AG09319 (cell line): ENCODE data around the gene ST7L.

Source experiments
- DNase-seq: peaks from one replicate; pipeline ENCODE4 v3.0.0-alpha.2; 2010; ENCODE audit warnings: low read depth; ENCODE audit errors: extremely low read depth
- TF ChIP-seq, protein P1 (sequence below): IDR thresholded peaks from 2 replicates; pipeline ENCODE4 v1.5.1; 2011; ENCODE audit warnings: low read depth, mild to moderate bottlenecking, inconsistent platforms, low read length, moderate library complexity

Gene ST7L

DNA sequence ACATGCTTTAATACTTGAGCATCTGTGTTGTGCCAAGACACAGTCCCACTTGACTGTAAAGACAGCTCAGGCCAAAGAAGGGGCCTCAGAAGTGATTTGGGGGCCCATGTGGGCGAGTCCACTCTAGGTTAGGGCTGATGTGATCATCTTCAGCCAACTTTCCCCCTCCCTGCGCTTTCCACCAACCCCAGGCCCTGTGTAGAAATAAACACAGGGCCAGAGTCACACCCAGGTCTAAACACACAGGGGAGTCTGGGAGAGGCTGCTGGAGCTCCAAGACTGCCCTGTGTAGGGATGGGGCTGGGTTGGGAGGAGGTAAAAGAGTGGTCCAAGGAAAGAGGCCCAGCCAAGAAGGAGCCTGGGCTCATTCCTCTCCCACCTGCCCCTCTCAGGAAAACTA, 112.6 kb downstream of the ST7L start:
- DNase-seq: no peak
- TF ChIP-seq, protein P1, sequence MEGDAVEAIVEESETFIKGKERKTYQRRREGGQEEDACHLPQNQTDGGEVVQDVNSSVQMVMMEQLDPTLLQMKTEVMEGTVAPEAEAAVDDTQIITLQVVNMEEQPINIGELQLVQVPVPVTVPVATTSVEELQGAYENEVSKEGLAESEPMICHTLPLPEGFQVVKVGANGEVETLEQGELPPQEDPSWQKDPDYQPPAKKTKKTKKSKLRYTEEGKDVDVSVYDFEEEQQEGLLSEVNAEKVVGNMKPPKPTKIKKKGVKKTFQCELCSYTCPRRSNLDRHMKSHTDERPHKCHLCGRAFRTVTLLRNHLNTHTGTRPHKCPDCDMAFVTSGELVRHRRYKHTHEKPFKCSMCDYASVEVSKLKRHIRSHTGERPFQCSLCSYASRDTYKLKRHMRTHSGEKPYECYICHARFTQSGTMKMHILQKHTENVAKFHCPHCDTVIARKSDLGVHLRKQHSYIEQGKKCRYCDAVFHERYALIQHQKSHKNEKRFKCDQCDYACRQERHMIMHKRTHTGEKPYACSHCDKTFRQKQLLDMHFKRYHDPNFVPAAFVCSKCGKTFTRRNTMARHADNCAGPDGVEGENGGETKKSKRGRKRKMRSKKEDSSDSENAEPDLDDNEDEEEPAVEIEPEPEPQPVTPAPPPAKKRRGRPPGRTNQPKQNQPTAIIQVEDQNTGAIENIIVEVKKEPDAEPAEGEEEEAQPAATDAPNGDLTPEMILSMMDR: no peak

DNA sequence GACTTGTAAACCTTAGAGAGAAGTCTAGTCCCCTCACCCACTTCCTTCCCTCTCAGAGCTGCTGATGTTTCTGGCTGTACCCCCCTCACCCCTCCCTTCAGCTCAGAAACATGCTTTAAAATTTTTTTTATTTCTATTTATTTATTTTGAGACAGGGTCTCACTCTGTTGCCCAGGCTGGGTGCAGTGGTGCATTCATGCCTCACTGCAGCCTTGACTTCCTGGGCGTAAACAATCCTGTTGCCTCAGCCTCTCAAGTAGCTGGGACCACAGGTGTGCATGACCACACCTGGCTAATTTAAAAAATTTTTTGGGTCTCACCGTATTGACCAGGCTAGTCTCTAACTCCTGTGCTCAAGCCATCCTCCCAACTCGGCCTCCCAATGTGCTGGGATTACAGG, 113.1 kb downstream of the ST7L start:
- DNase-seq: no peak
- TF ChIP-seq, protein P1: no peak

DNA sequence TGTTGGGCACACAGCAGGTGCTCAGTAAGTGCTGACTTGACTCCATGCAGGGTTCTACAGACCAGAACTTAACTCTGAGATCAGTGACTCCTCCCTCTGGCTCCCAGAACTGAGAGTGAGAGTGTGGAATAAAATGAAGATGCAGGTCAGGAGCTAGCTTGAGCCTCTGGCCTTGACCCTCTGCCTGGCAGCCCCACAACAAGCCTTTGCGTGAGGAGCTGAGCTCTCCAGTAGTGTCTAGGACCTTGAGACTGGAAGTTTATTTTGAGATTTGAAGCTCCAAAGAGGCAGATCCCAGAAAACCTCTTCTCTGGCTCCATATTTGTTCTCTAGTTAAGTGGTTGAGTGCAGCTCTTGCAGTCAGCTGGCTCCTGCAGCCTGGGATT, 113.5 kb downstream of the ST7L start:
- DNase-seq: no peak
- TF ChIP-seq, protein P1: no peak

DNA sequence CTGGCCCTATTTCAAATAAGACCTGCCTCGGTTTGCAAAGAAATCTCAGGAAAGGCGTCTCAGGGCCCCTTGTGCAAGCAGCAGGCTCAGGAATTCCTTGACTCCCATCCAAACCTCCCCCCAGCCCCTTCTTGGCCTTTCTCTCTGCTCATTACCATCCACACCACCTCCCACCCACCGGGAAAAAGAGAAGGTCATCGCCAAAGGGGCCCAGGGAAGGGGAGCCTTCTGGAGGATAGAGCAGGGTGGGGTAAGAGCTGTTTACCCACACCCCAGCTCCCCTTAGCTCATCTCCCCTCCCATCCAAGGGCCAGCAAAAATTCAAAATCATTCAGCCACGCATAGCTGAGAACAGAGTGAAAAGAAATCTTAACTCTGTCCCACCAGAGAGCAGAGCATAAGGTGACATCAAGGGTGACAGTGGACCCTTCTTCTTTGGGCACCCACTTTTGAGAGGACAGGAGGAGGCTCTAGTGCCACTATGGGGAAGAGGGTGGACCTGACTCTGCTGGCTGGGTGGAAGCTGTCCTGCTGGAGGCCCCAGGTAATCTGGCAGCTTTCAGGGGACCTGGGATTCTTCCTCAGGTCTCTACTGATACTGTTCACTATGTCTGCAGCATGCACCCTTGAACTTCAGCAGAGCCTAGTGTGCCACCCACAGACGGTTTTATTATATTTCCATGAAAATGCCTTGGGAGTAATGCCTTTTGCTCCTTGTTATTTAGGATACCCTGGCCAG, 114.1 kb downstream of the ST7L start:
- TF ChIP-seq, protein P1: no peak
- no peak for DNase-seq

DNA sequence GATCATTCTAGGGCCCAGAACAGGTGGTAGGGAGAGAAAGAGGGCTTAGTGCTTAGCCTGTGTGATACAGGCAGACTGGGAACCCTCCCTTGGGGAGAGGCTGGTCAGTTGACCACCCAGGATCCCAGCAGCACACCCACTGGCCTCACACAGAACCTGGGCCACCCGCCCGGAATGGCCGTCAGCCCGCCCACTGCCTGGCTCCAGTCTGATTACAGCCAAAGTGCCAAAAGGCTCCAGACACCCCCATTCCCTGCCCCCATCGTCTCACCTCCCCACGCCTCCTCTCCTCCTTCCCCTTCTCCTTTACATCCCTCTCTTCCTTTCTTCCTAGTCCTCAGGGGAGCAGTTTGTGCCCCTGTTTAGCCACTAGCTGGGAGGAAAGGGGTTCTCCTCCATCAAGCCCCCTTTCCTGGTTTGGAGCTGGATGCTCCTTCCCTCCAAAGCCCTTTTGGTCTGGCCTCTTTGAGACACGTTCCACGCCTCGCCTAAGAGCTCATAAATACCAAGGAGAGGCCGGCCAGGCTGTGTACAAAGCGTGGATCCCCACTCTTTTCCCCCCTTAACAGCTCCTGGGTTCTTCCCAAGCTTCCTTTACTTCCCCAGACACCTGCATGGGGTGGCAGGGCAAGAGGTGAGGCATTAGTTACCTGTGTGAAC, 114.8 kb downstream of the ST7L start:
- TF ChIP-seq, protein P1: no peak

DNA sequence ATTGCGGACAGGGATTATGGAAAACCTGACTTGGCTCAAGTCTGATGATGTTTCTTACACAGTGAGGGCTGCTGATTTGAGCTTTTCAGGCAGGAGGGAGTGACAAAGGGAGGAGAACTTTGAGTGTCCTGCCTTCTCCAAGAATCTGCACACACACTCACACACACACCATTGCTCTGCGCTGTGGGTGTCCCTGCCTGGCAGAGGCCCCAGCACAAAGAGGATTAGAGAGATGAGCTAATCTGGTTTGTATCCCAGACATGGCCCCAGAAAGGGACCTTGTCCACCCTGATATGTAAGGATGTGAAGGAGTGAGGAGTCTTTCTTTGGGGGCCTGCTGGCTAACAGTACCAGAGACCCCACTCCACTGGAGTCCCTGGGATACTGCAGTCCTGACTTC, 116.1 kb downstream of the ST7L start:
- DNase-seq: no peak
- TF ChIP-seq, protein P1: no peak

More for the DNA sequence above, 114.8 kb downstream of the ST7L start:
- no peak for DNase-seq
